AG04449 (cell line): ENCODE data around the gene THBS1.

Experiments
- CTCF ChIA-PET: fragments of 350-600 bp; formaldehyde crosslinking; extraction: SDS; loops from one replicate; lab custom pipeline; 2021; ENCODE audit warnings: antibody characterized with exemption; lab: Yijun Ruan, JAX
- POLR2A ChIA-PET: fragments of 400-600, 350-600 bp; formaldehyde crosslinking; extraction: SDS; loops from one replicate; lab custom pipeline; 2020; ENCODE audit warnings: antibody characterized with exemption, inconsistent platforms; lab: Yijun Ruan, JAX
- DNase-seq: peaks from one replicate; pipeline ENCODE4 v3.0.0-alpha.2; 2010; ENCODE audit warnings: low read depth, low spot score
- H3K4me3 ChIP-seq: 2 replicates; pipeline ENCODE4 v1.5.1; 2011; ENCODE audit warnings: low read depth, mild to moderate bottlenecking, control low read depth, low read length
- CTCF ChIP-seq: IDR thresholded peaks from one replicate; pipeline ENCODE4 v1.5.1; 2011; ENCODE audit warnings: mild to moderate bottlenecking, moderate library complexity, low read length, control low read depth, inconsistent platforms; ENCODE audit not compliant: insufficient read depth; ENCODE audit errors: missing control alignments

The THBS1 gene

GRCh38 chr15:39638041-39638440 is 57.2 kb downstream of the THBS1 start:
- CTCF ChIA-PET: interaction anchor here (1.2 kb wide), 1 partner anchor 9 kb away, joined by 3 read pairs; no protein-coding TSS in a partner anchor
- TF ChIP-seq CTCF: no peak

GRCh38 chr15:39639037-39639436 is 58.2 kb downstream of the THBS1 start:
- no peak overlapping the region for H3K4me3 ChIP-seq
- ChIA-PET CTCF (no interaction called here), POLR2A (no interaction called here)
- TF ChIP-seq CTCF: no peak
- no peak for DNase-seq

More at GRCh38 chr15:39638041-39638440, 57.2 kb downstream of the THBS1 start:
- H3K4me3 ChIP-seq: no peak overlapping the region
- no peak for DNase-seq
- POLR2A ChIA-PET: no interaction called here

- ChIA-PET POLR2A (no interaction called here), CTCF (interaction anchor here (1.1 to 1.2 kb wide), 2 partner anchors 10 to 12 kb away, joined by 3 read pairs; no protein-coding TSS in a partner anchor)
- no peak overlapping the region for H3K4me3 ChIP-seq
- TF ChIP-seq CTCF: no peak
- no peak for DNase-seq
These were observed 59.8 kb downstream of the THBS1 start for GRCh38 chr15:39640665-39641064.

- H3K4me3 ChIP-seq: no peak overlapping the region
- CTCF ChIA-PET: interaction anchor here (1.1 to 1.2 kb wide), 2 partner anchors 10 to 11 kb away, joined by 3 read pairs; no protein-coding TSS in a partner anchor
- POLR2A ChIA-PET: no interaction called here
- no peak for DNase-seq
- no peak for TF ChIP-seq CTCF
These were observed 60.5 kb downstream of the THBS1 start for GRCh38 chr15:39641191-39641889.

GRCh38 chr15:39642011-39642640 is 61.2 kb downstream of the THBS1 start:
- no peak for DNase-seq
- CTCF ChIA-PET: interaction anchor here (1.2 to 2.1 kb wide), 2 partner anchors 11 to 13 kb away, joined by 3 to 6 read pairs; no protein-coding TSS in a partner anchor

More at GRCh38 chr15:39642011-39642640, 61.2 kb downstream of the THBS1 start:
- POLR2A ChIA-PET: interaction anchor here (0.7 to 1.1 kb wide), 2 partner anchors 56 to 354 kb away, joined by 3 read pairs; no protein-coding TSS in a partner anchor
- no peak overlapping the region for H3K4me3 ChIP-seq
- TF ChIP-seq CTCF: no peak
